Measurements from ENCODE around the gene UTP25. TPM values are rescaled to one million over a fixed set of nuclear protein-coding genes. Genes with fewer than 3 reads are reported as not detected.
A peak's percentile ranks its signal among the peaks of the same experiment; 100 is the strongest.
"Not testable (repeated sequence)": the region's sequence is repeated elsewhere in the genome, so short reads cannot be mapped to it uniquely, and the experiment has no call there.

The UTP25 gene
- polyA plus RNA-seq, 1 experiment, result 8.6 TPM

DNA sequence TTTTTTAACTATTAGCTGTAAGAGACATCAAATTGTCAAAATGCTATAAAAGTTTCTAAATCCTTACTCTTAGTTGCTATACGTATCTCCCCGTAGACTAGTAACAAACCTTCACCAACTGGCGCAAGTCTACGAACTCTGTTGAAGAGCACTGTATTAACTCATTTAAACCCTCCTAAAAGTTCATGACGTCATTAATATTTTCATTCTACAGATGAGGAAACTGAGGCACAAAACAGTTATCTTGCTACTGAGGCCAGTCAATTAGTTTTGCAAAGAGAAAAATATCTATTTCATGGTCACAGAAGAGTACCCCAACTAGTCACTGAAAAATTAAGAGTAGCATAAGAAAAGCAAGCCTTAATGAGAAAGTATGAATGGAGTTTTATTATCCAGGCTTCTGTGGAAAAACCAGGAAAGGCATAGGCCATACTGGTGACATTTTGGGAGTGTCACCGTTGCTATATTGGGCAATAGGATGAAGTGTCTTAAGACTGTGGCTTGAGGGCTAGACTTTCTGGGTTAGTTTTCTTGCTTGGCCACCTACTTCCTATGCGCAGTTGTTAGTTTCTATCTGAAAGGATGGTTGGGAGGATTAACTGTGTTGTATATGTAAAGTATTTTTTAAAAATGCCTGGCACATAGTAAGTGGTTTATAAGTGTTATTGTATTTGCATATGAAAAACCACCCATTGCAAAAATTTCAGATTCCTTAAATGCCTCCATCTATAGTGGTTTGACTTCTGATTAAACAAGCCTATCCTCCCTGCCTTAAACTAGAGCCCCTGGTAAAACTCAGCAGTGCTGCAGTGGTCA lies 57.8 kb downstream of the UTP25 start:
- TF ChIP-seq, protein P1, sequence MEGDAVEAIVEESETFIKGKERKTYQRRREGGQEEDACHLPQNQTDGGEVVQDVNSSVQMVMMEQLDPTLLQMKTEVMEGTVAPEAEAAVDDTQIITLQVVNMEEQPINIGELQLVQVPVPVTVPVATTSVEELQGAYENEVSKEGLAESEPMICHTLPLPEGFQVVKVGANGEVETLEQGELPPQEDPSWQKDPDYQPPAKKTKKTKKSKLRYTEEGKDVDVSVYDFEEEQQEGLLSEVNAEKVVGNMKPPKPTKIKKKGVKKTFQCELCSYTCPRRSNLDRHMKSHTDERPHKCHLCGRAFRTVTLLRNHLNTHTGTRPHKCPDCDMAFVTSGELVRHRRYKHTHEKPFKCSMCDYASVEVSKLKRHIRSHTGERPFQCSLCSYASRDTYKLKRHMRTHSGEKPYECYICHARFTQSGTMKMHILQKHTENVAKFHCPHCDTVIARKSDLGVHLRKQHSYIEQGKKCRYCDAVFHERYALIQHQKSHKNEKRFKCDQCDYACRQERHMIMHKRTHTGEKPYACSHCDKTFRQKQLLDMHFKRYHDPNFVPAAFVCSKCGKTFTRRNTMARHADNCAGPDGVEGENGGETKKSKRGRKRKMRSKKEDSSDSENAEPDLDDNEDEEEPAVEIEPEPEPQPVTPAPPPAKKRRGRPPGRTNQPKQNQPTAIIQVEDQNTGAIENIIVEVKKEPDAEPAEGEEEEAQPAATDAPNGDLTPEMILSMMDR (IDR thresholded peaks at IDR 0.05; ENCODE audit: low read depth, low read length), result no peak
- H3K9me3 ChIP-seq (ENCODE audit: control insufficient read depth, insufficient read depth, low read length), result peaks cover 6% of the 10 kb centered on the region; the same call in 1 of the 2 replicates
- H3K27me3 ChIP-seq (ENCODE audit: control insufficient read depth, insufficient read depth, low read length), result no peaks in the 10 kb centered on the region
- no peak for DNase-seq (ENCODE audit: low read depth, low spot score)
- no peak overlapping the region for H3K27ac ChIP-seq (ENCODE audit: low read depth, low read length)
- no peak overlapping the region for H3K4me3 ChIP-seq (ENCODE audit: low read depth, low read length)
- ChIA-PET CTCF (interaction anchor here (1.1 to 2.7 kb wide), 3 partner anchors 10 to 62 kb away, joined by 6 to 14 read pairs (median 7); partner anchors contain the start of gene UTP25), POLR2A (no interaction called here)

DNA sequence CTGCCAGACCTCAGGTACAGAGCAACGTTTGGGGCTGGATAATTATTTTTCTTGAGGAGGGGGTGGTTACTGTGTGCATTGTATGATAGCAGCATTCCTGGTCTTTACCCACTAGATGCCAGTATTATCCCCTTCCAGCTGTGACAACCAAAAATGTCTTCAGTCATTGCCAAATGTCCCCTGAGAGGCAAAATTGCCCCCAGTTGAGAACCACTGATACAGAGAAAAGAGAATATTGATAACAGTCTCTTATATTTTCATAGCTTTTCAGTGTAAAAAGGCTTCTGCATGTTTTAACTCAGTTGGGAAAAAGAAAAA lies 58.4 kb downstream of the UTP25 start:
- H3K9me3 ChIP-seq (ENCODE audit: control insufficient read depth, insufficient read depth, low read length), result peaks cover 6% of the 10 kb centered on the region; the same call in 1 of the 2 replicates
- no peak overlapping the region for H3K4me3 ChIP-seq (ENCODE audit: low read depth, low read length)
- no peak overlapping the region for H3K27ac ChIP-seq (ENCODE audit: low read depth, low read length)
- CTCF ChIA-PET, result no interaction called here
- POLR2A ChIA-PET, result no interaction called here
- no peak for DNase-seq (ENCODE audit: low read depth, low spot score)
- H3K27me3 ChIP-seq (ENCODE audit: control insufficient read depth, insufficient read depth, low read length), result no peaks in the 10 kb centered on the region
- TF ChIP-seq, protein P1 (IDR thresholded peaks at IDR 0.05; ENCODE audit: low read depth, low read length), result no peak; the same call in 1 of the 2 replicates

DNA sequence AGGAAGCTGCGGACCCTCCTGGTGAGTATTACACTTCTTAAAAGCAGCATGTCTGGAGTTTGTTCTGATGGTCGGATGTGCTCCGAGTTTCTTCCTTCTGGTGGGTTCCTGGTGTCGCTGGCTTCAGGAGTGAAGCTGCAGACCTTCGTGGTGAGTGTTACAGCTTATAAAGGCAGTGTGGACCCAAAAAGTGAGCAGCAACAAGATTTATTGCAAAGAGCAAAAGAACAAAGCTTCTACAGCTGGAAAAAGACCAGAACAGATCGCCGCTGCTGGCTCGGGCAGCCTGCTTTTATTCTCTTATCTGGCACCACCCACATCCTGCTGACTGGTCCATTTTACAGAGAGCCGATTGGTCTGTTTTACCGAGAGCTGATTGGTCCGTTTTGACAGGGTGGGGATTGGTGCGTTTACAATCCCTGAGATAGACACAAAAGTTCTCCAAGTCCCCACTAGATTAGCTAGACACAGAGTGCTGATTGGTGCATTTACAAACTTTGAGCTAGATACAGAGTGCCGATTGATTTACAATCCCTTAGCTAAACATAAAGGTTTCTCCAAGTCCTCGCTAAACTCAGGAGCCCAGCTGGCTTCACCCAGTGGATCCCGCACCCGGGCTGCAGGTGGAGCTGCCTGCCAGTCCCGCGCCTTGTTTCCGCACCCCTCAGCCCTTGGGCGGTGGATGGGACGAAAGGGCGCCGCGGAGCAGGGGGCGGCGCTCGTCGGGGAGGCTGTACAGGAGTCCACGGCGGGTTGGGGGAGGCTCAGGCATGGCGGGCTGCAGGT lies 60.7 kb downstream of the UTP25 start:
- POLR2A ChIA-PET; H3K9me3 ChIP-seq (ENCODE audit: control insufficient read depth, insufficient read depth, low read length); H3K27ac ChIP-seq (ENCODE audit: low read depth, low read length); DNase-seq (ENCODE audit: low read depth, low spot score); H3K27me3 ChIP-seq (ENCODE audit: control insufficient read depth, insufficient read depth, low read length); H3K4me3 ChIP-seq (ENCODE audit: low read depth, low read length): not testable (repeated sequence)
- CTCF ChIA-PET, result interaction anchor here (0.7 to 1.1 kb wide), 2 partner anchors 48 to 101 kb away, joined by 3 read pairs; no protein-coding TSS in a partner anchor

DNA sequence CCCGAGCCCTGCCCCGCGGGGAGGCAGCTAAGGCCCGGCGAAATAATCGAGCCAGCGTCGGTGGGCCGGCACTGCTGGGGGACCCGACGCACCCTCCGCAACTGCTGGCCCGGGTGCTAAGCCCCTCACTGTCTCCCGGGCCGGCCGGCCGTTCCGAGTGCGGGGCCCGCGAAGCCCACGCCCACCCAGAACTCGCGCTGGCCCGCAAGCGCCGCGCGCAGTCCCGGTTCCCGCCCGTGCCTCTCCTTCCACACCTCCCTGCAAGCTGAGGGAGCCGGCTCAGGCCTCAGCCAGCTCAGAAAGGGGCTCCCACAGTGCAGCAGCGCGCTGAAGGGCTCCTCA lies 61.3 kb downstream of the UTP25 start:
- Histone ChIP-seq H3K27ac (ENCODE audit: low read depth, low read length) (no peak overlapping the region), H3K9me3 (ENCODE audit: control insufficient read depth, insufficient read depth, low read length) (peaks cover 6% of the 10 kb centered on the region; the same call in 1 of the 2 replicates), H3K27me3 (ENCODE audit: control insufficient read depth, insufficient read depth, low read length) (no peaks in the 10 kb centered on the region), H3K4me3 (ENCODE audit: low read depth, low read length) (no peak overlapping the region)
- POLR2A ChIA-PET, result no interaction called here
- TF ChIP-seq, protein P1 (IDR thresholded peaks at IDR 0.05; ENCODE audit: low read depth, low read length), result no peak
- CTCF ChIA-PET, result interaction anchor here (1.1 kb wide), 1 partner anchor 100 kb away, joined by 3 read pairs; no protein-coding TSS in a partner anchor
- DNase-seq (ENCODE audit: low read depth, low spot score), result no peak

DNA sequence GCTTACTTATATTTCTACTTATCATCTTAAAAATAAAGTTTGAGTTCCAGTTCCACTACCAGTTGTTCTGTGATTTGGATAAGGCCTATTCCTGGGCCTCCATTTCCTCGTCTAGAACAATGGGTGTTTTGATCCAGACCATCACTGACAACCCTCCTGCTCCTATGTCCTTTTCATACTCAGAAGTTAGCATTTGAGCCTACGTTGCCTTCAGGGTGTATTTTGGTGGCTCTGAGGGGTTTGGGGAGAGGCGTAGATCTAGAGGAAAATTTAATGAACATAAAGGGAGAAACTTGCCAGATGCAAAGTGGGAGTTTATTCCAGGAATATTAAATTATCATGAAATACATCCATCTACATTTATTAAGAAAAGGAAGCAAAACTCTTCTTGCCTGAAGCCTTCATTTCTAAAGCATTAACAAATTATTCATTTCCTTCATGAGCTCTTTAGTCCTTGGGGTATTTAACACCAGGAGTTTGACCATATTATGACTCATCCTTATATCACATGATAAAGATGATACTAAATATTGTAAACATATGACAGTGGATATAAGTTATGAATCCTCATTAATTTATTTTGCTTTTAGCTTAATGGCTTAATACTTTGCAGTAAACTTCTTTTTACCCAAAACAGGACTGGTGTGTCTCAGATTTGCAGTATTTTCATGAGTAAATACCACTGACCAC lies 63.0 kb downstream of the UTP25 start:
- TF ChIP-seq, protein P1 (IDR thresholded peaks at IDR 0.05; ENCODE audit: low read depth, low read length), result no peak
- DNase-seq (ENCODE audit: low read depth, low spot score), result no peak
- POLR2A ChIA-PET, result no interaction called here
- Histone ChIP-seq H3K27me3 (ENCODE audit: control insufficient read depth, insufficient read depth, low read length) (no peaks in the 10 kb centered on the region), H3K27ac (ENCODE audit: low read depth, low read length) (peak overlapping the region; percentile 3), H3K9me3 (ENCODE audit: control insufficient read depth, insufficient read depth, low read length) (peaks cover 6% of the 10 kb centered on the region; the same call in 1 of the 2 replicates), H3K4me3 (ENCODE audit: low read depth, low read length) (no peak overlapping the region)
- CTCF ChIA-PET, result interaction anchor here (1.1 to 1.6 kb wide), 5 partner anchors 15 to 98 kb away, joined by 3 to 7 read pairs (median 3); no protein-coding TSS in a partner anchor

All from AG04450 (cell line).